Right forelimb (tissue), 1 donor: ENCODE measurements around the gene CDPF1.
"Not testable (repeated sequence)": the region's sequence is repeated elsewhere in the genome, so short reads cannot be mapped to it uniquely, and the experiment has no call there.

Experiments used
- DNase-seq: peaks from one replicate; pipeline ENCODE4 v3.0.0-alpha.2; 2018

The CDPF1 gene

DNA sequence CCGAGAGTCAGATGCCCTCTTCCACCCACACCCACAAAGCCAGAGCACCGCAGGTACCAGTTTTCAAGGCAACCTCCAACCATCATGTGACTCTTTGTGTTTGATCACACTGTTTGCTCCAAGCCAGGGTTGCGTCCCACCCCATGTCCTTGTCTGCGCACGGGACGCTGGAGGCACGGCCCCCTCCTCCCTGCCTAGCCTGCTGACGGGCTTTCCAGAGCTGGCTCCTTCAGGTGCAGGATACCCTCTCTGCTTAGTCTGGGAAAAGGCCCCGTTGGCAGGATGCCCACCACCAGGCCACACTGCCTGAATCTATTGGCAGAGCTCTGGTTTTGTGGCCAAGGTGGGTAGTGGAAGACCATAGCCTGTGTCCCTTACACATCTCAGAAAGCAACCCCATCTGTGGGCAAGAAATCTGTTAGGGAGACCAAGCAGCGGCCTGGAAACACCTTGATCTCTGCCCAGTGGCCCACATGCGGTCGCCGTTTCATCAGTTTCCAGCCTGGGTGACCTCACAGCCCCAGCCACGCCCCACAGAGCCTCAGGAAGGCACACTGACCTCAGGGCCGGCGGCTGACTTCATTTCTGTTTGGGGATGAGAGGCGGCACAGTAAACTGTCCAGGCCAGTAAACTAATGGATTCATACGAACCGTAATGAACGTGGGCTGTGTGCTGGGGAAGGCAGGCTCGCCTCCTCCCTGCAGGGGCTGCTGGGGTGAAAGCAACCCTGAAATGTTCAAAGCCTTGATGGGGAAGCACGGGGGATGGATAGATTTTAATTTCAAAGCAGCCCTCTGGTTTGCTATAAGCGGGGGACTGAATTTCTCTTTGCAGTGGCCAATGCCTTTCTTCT, 25.8 kb downstream of the CDPF1 start:
- DNase-seq, result no peak

DNA sequence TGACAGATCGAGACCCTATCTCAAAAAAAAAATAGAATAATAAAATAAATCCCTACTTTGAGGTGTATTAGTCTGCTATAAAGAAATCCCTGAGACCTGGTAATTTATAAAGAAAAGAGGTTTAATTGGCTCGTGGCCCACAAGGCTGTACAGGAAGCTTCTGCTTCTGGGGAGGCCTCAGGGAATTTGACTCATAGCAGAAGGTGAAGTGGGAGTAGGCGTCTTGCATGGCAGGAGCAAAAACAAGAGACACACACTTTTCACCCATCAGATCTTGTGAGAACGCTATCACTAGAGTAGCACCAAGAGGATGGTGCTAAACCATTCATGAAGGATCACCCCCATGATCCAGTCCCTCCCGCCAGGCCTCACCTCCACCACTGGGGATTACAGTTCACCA, 29.2 kb downstream of the CDPF1 start:
- no peak for DNase-seq

DNA sequence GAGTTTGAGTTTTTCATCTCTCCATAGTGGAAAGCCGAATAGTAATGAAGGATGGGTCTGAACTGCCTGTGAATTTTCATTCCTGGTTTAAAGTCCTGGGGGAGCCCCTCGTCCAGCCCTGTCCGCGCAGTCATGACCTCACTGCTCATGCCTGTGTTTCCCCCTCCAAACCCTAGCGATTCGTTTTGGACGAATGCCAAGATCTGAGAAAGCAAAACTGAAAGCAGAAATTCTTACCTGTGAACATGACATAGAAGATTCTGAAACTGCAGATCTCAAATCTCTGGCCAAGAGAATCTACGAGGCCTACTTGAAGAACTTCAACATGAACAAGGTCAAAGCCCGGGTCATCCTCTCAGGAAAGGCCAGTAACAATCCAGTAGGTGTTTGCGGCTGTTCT, 30.5 kb downstream of the CDPF1 start:
- DNase-seq, result no peak

DNA sequence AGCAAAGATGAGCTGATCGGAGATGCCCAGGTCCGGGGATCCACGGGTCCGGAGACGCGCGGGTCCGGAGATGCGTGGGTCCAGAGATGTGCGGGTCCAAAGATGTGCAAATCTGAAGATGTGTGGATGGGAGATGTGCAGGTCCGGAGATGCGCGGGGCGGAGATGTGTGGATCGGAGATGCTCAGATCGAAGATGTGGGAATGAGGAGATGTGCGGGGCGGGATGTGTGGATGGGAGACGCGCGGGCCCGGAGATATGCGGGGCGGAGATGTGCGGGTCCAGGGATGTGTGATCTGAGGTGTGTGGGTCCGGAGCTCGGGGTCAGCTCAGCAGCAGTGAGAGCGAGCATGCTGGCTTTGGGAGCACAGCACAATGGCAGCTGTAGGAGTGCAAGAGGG, 35.5 kb downstream of the CDPF1 start:
- DNase-seq, result no peak

DNA sequence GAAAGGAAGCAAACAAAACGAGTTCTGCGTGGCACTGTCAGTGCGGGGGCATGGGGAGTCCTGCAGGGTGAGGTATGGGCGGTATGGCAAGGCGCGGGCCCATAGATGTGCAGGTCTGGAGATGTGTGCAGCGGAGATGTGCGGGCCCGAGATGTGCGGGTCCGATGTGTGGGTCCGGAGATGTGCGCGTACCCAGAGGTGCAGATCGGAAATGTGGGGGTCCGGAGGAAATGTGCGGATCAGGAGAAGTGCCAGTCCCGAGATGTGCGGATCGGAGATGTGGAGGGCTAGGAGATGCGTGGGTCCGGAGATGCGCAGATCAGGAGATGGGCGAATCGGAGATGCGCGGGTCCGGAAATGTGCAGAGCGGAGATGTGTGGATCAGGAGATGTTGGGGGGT, 35.9 kb downstream of the CDPF1 start:
- DNase-seq, result no peak

DNA sequence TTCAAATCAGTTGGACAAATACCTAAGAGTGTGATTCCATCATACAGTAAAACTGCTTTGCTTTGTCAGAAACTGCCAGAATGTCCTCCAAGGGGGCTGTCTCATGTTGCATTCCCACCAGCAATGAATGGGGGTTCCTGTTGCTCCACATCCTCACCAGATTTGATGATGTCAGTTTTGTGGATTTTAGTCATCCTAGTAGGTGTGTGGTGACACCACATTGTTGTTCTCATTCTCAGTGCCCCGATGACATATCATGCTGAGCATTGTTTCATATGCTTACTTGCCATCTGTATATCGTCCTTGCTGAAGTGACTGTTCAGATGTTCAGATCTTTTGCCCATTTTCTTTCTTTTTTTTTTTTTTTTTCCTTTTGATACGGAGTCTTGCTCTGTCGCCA, 37.0 kb downstream of the CDPF1 start:
- no peak for DNase-seq

DNA sequence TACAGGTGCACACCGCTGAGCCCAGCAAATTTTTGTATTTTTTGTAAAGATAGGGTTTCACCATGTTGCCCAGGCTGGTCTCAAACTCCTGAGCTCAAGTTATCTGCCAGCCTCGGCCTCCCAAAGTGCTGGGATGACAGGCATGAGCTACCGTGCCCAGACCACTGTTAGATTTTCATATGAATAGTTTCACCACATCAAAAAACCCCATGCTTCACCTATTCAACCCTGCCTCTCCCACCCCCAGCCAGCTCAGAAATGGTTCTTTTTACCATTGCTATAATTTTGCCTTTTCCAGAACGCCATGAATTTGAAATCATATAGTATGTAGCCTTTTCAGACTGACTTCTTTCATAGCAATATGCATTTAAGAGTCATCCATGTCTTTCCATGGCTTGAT, 37.9 kb downstream of the CDPF1 start:
- no peak for DNase-seq

DNA sequence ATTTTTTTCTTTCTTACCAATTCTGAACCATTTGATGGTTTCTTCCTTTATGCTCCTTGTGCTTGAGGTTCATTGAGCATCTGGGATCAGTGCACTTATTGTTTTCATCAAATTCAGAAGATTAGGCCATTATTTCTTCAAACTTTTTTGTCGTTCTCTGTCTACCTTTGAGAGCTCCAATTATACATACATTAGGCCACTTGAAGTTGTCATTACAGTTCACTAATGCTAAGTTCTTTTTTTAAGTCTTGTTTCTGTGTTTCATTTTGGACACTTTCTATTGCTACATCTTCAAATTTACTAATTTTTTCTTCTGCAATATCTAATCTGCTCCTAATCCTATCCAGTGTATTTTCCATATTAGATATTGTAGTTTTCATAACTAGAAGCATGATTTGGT, 40.8 kb downstream of the CDPF1 start:
- no peak for DNase-seq

DNA sequence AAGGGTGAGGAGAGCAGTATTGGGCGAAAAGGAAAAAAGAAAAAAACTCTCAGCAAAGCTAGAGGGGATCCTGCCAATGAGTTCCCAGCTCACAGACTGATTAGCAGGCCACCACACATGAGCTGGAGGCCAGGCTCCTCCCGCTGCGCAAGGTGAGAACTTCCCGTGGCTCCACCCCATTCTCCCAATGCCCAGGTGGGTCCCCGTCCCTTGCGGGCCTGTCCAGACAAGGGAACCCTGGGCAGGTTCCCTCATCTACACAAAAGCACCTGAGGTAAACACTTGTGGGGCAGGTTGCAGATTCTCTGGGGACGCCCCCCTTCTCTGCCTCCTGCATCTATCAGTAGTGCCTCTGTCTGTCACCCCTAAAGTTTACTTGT, 46.5 kb downstream of the CDPF1 start:
- DNase-seq, result no peak

DNA sequence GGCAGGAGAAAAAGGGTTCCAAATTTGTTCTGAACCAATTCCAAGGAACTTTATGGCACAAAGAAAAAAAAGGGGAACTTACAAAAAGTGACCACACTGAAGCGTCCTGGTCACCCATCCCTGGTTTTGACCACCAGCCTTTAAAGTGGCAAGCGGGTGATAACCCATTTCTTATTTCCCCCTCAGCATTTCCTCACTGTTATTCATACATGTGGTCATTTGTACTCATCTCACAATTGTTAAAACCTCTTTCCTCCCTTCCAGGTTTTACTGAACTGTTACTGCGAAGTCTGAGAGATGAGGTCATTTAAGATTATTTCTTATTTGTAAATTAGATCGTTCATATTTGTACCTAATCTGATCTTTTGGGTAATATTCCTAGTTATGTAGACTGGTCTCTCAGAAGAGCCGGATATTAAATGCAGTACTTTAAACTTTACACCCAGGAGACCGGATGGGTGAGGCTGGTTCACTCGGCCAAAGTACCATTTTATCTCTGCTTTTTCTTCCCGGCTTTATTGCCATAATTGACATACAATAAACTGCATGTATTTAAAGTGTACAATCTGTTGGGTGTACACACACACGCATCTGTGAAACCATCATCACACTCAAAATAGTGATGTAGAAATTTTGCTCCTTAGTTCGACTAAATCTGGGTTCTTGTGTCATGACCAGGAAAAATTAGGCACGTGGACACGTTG, 47.0 kb downstream of the CDPF1 start:
- no peak for DNase-seq

DNA sequence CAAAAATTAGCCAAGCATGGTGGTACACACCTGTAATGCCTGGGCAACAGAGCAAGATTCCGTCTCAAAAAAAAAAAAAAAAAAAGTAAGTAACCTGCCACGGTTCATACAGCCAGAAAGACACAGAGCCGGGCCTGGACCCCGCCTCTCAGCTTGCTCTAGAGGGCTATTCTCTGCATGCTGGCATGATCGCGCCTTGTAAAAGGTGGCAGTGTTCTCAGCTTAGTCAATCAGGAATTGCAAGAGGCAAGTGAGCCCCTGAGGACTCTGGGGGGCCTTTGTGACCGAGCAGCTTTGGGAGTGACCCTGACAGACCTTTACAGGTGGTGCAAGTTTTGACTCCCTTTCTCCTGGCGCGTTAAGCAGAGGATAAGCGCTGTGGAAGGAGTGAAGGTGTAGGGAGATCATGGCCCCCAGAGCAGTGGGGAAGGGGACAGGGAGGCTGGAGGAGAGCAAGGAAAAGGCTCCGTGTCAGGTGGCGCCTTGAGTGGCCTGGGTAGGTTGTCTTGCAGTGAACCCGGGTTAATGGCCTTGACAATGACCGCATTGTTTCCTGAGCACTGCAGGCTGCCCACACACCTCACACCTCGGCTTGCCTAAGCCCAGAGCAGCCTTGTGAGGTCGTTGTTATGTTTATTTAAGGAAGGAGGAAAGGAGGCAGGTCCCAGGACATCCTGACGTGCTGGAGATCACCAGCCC, 48.9 kb downstream of the CDPF1 start:
- DNase-seq, result no peak

DNA sequence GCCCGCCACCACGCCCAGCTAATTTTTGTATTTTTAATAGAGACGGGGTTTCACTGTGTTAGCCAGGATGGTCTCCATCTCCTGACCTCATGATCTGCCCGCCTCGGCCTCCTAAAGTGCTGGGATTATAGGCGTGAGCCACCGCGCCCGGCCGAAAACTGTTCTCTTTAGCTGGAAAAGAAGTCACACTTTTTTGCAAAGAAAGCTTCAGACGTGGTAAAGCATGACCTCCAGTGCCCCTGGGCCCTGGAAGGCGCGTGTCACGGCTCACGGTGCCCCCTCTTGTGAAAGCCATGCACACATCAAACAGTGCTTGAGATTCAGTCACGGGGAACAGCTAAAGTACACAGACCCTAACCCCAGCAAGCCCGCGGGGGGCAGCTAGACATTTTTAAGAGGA, 51.3 kb downstream of the CDPF1 start:
- DNase-seq, result not testable (repeated sequence)

DNA sequence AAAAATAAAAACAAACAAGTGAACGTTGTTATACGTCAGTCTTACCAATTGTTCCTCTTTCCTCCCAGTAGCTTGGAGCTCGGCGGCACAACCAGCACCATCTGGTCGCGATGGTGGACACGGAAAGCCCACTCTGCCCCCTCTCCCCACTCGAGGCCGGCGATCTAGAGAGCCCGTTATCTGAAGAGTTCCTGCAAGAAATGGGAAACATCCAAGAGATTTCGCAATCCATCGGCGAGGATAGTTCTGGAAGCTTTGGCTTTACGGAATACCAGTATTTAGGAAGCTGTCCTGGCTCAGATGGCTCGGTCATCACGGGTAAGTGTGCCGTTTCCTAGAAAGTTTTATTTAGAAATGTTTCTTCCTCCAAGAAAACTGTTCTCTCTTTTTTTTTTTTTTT, 51.8 kb downstream of the CDPF1 start:
- DNase-seq, result no peak

DNA sequence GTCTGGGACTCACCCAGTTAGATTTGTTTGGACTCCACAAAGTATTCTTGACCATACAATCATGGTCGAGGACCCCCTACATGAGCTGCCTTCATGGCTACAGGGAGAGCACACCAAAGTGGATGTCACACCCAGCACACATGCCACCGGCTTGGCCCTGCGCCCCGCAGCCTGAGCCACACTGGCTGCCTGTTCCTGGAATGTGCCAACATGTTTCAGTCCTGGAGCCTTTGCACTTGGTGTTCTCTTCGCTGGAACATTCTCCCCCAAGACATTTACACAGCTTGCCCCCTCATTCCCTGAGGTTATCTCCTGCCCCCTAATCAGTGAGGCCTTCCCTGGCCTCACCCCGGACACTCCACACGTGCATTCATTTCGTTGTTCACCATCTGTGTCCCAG, 53.8 kb downstream of the CDPF1 start:
- DNase-seq, result no peak

DNA sequence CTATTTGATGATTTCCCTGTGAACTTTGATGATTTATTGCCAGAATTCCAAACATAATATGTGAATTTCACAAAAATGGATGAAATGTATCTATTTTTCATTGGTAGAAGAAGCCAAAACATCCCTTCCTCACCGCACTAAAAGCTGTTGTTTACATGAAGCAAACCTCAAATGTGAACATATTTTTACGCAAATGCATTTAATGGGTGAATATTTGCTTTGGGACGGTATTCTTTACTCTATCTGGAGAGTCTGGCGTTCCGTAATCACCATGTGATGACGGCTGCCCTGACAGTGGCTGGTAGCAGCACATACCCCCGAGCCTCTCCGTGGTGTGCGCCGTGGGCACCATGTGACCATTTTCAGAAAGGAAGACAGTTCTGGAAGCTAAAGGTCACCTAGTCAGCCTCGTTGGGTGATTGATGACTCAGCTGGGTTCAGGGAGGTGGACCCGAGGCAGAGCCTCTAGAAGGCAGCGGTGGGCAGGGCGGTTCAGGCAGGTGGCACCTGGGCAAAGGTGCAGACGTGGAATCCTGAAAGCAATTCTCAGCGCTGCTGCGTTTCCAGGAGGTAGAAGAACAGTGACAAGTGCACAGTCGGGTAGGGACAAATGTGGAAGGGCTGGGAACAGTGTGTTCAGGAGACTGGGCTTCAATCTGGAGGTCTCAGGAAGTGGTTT, 54.5 kb downstream of the CDPF1 start:
- no peak for DNase-seq
